Natural killer cell treated with Interleukin-12 subunit alpha and Interleukin-12 subunit beta and Interleukin-15 and Interleukin-18, amount 100 ng/mL, for 72 hours (primary cell): ENCODE data around the gene POU3F3. TPM values are rescaled to one million over a fixed set of nuclear protein-coding genes. Genes with fewer than 3 reads are reported as not detected.

Experiments
- ATAC-seq, 2 donors: fragments of 150-1000 bp; cut with Tn5 transposase in 1 of 2; sonication (Bioruptor Pico), chemical (Tn5 transposase) in 1 of 2; 2 replicates each; pipeline ENCODE4 v1.10.0; 2021
- DNase-seq: peaks from one replicate; pipeline ENCODE4 v3.0.0; 2022; ENCODE audit warnings: low spot score
- H3K27ac Mint-ChIP-seq, 2 donors: 1 replicate in 1 of 2; 2 replicates in 1 of 2; pipeline ENCODE4 v1.8.0; 2022; ENCODE audit warnings: mixed read lengths in 2 of 2, mild to moderate bottlenecking in 1 of 2, moderate library complexity in 1 of 2
- H3K27me3 Mint-ChIP-seq, 2 donors: 1 replicate in 1 of 2; 2 replicates in 1 of 2; pipeline ENCODE4 v1.8.0; 2022; ENCODE audit warnings: mixed read lengths in 2 of 2
- H3K36me3 Mint-ChIP-seq: one replicate; pipeline ENCODE4 v1.8.0; 2022; ENCODE audit warnings: mixed read lengths
- H3K4me1 Mint-ChIP-seq, 2 donors: 1 replicate in 1 of 2; 2 replicates in 1 of 2; pipeline ENCODE4 v1.8.0; 2022; ENCODE audit warnings: low read depth in 2 of 2, mixed read lengths in 2 of 2, mild to moderate bottlenecking in 1 of 2
- H3K4me3 Mint-ChIP-seq: one replicate; pipeline ENCODE4 v1.8.0; 2022; ENCODE audit warnings: mixed read lengths
- H3K9me3 Mint-ChIP-seq: 2 replicates; pipeline ENCODE4 v1.8.0; 2022; ENCODE audit warnings: mixed read lengths
- total RNA-seq, 2 donors: library from RNA; stranded (reverse); gene quantifications; one replicate each; pipeline ENCODE4 v1.2.3, GENCODE V29; 2022

POU3F3 gene
- total RNA-seq, 2 donors from 2014 or later = not detected

- Mint-ChIP-seq H3K4me1 (peaks cover 0 to 9% of the 10 kb centered on the region in 2 donors), H3K27me3 (peaks cover 38 to 66% of the 10 kb centered on the region in 2 donors), H3K9me3 (no peaks in the 10 kb centered on the region), H3K36me3 (peaks cover 4% of the 10 kb centered on the region), H3K27ac (no peak overlapping the region), H3K4me3 (no peak overlapping the region)
- ATAC-seq = no peak
- DNase-seq = no peak
Measured at GRCh38 chr2:104870100-104870975, 16.4 kb downstream of the POU3F3 start.

GRCh38 chr2:104871649-104871971, 17.7 kb downstream of the POU3F3 start:
- Mint-ChIP-seq H3K27ac (no peak overlapping the region), H3K4me3 (peak overlapping the region; percentile 41), H3K27me3 (peaks cover 28 to 54% of the 10 kb centered on the region in 2 donors), H3K36me3 (no peaks in the 10 kb centered on the region), H3K9me3 (no peaks in the 10 kb centered on the region), H3K4me1 (peaks cover 0 to 9% of the 10 kb centered on the region in 2 donors)
- ATAC-seq (no peak), DNase-seq (no peak)

- Mint-ChIP-seq H3K4me3 (peak overlapping the region; percentile 41), H3K27me3 (peaks cover 25 to 50% of the 10 kb centered on the region in 2 donors), H3K36me3 (no peaks in the 10 kb centered on the region), H3K4me1 (peaks cover 0 to 9% of the 10 kb centered on the region in 2 donors), H3K9me3 (no peaks in the 10 kb centered on the region), H3K27ac (no peak overlapping the region)
- DNase-seq (no peak), ATAC-seq (no peak)
Measured at GRCh38 chr2:104871972-104872865, 18.3 kb downstream of the POU3F3 start.

DNA sequence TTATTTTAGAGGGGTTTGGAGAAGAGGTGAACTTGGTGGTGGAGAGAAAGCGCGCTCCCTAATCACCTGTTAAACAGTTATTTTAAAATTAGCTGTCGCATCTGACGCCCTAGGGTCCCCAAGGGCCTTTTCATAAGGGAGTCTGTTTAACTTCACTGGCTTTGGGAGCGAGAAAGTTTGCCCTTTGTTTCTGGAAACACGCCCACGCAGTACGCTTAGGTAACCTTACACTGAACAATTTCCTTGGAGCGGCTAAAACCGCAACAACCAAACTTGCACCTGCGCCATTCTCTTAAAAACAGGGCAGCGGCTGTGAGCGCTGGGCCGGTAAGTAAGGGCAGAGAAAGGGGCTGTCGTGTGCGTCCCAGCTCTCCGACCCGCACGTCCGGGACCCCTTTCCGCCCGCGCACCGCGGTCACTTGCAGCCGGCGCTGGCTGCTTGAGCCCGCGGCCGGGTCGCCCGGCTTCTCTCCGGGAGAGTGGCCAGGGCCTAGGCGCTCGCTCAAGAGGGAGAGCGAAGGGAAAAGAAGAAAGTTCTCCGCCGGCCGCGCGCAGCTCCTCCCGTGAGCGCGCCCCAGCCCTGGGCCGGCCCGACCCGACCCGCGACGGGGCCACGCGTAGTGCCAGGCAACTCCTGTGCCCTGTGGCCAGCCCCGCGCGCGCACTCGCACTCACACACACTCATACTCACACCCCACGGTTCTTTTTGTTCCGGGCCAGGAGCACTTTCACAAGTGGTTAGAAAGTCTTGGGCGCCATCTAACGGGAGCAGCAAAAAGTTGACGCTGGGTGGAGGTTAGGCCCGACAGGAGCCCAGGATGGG, 19.2 kb downstream of the POU3F3 start:
- no peaks in the 10 kb centered on the region for H3K9me3 Mint-ChIP-seq
- peaks cover 21 to 44% of the 10 kb centered on the region in 2 donors for H3K27me3 Mint-ChIP-seq
- H3K4me1 Mint-ChIP-seq = peaks cover 0 to 9% of the 10 kb centered on the region in 2 donors
- no peaks in the 10 kb centered on the region for H3K36me3 Mint-ChIP-seq
- peak; percentile 69 to 79 for ATAC-seq
- H3K27ac Mint-ChIP-seq = no peak overlapping the region
- peak overlapping the region; percentile 22 for H3K4me3 Mint-ChIP-seq
- no peak for DNase-seq

DNA sequence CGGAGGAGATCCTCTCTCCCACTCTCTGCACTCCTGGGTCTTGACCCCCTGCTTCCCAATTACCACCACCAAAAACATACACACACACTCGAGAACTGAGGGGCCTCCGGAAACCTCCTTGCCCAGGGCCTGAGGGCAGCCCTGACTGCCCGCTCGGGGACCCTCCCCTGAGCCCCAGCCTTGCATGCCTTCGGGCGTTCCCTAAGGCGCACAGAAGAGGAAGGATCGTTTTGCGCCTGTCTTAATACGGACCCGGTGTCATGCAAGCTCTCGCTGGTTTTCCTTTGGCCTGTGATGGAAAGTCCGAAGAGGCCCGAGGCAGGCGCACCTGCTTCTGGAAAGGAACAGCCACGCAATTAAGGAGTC, 19.8 kb downstream of the POU3F3 start:
- Mint-ChIP-seq H3K36me3 (no peaks in the 10 kb centered on the region), H3K9me3 (no peaks in the 10 kb centered on the region), H3K4me3 (no peak overlapping the region), H3K27me3 (peaks cover 19 to 45% of the 10 kb centered on the region in 2 donors), H3K4me1 (peaks cover under 1 to 9% of the 10 kb centered on the region in 2 donors), H3K27ac (no peak overlapping the region)
- ATAC-seq (no peak), DNase-seq (no peak)

DNA sequence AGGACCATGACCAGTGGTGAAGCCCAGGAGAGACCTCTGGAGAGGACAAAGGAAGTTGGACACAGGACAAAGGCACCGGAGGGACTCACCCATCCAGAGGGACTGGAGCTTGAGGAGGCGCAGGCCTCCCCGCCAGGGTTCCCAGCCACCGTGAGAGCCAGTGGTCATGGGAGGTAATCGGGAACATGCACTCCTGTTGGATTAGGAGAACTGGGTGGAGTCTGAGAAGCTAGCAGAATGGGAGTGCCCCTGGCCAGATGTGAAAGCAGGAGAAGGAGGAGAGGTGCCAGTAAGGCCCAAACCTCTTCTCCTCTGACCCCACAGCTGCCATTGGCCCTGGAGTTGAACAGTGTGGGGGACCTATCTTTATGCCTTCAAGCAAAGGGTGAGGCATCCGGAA, 20.3 kb downstream of the POU3F3 start:
- no peak for DNase-seq
- Mint-ChIP-seq H3K27ac (no peak overlapping the region), H3K9me3 (no peaks in the 10 kb centered on the region), H3K4me3 (no peak overlapping the region), H3K27me3 (peaks cover 23 to 51% of the 10 kb centered on the region in 2 donors), H3K4me1 (peaks cover 5 to 9% of the 10 kb centered on the region in 2 donors), H3K36me3 (no peaks in the 10 kb centered on the region)
- ATAC-seq = no peak

DNA sequence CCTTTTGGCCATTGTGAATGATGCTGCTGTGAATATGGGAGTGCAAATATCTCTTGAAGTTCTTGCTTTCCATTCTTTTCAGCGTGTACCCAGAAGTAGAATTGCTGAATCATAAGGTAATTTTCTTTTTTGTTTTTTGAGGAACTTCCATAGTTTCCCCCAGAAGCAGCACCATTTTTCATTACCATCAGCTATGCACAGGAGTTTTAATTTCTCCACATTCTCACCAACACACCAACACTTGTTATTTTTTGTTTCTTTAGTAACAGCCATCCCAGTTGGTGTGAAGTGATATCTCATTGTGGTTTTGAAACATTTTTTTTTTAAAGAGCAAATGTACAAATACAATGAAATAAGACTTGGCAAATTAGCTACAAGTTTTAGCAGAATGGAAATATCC, 21.3 kb downstream of the POU3F3 start:
- H3K4me3 Mint-ChIP-seq = no peak overlapping the region
- ATAC-seq (no peak), DNase-seq (no peak)
- peaks cover 23 to 50% of the 10 kb centered on the region in 2 donors for H3K27me3 Mint-ChIP-seq
- H3K27ac Mint-ChIP-seq = no peak overlapping the region
- no peaks in the 10 kb centered on the region for H3K9me3 Mint-ChIP-seq
- no peaks in the 10 kb centered on the region for H3K36me3 Mint-ChIP-seq
- H3K4me1 Mint-ChIP-seq = peaks cover 5 to 9% of the 10 kb centered on the region in 2 donors

DNA sequence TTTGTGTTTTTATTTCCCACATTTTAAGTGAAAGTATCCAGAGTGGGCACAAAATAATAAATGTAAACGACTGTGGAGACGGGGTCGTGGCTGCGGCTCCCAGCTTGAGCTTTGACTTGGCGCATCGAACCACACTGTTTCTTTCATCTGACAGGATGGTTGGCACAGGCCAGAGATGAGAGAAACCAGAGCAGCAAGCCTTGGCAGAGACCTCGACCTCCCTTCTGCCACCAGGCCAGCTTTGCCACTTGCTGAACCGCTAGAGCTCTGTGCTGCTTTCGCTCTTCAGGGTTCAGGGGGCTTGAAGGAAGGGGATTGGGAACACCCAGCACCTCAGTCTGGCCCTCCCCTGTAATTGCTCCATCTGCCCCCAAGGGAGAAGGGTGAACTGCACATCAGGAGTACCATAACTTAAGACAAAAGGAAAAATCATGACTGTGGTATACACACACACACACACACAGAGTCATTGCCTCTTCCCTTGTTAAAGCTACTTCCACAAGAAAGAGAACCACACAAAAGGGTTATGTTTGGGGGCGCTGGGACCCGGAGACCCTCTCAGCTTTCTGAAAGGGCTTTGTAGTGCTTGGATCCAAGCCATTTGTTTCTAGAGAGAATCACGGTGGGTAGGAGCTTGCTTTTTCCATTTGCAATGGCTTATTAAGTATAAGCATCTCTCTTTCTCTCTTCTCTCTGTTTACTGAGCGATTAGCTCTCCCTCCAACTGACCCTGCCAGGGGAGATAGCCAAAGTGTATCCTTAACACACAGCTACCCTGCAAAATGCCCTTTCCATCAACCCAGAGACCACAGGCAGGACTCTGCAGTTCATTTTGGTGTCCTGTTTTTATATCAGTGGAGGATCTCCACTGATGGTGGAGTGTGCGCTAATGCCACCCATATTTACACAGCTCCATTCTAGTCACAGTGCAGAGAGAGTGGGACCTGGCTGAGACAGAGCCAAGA, 23.0 kb downstream of the POU3F3 start:
- Mint-ChIP-seq H3K4me3 (no peak overlapping the region), H3K27ac (no peak overlapping the region), H3K4me1 (peaks cover 5 to 7% of the 10 kb centered on the region in 2 donors), H3K36me3 (no peaks in the 10 kb centered on the region), H3K9me3 (no peaks in the 10 kb centered on the region), H3K27me3 (peaks cover 18 to 50% of the 10 kb centered on the region in 2 donors)
- ATAC-seq (no peak), DNase-seq (no peak)

DNA sequence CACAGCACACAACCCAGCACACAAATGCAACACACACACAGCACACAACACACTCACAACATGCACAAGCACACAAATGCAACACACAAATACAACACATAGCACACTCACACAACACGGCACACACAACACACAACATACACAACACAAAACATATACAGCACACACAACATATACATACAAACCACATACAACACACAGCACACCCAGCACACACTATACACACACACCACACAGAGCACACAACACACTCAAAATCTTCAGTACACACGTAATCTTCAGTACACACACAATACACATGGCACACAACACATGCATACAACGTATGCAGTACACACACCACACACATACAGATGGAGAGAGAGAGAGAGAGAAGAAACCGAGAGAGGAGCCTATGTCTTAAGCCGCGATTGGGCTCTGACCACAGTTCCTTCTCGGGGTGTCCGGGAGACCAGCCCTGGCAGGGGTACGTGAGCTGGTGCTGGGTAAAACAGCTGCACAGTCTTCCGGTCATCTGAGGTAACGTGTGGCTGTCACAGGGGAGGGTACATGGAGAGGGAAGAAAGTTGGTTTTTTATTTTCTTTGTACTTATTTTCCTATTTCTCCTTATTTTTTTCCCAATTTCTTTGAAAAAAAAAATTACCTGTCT, 25.1 kb downstream of the POU3F3 start:
- H3K4me1 Mint-ChIP-seq = peaks cover 0 to 5% of the 10 kb centered on the region in 2 donors
- H3K27me3 Mint-ChIP-seq = peaks cover 17 to 46% of the 10 kb centered on the region in 2 donors
- no peak overlapping the region for H3K4me3 Mint-ChIP-seq
- no peak for DNase-seq
- H3K9me3 Mint-ChIP-seq = no peaks in the 10 kb centered on the region
- ATAC-seq = peak in 1 of 2 donors; percentile 41
- no peaks in the 10 kb centered on the region for H3K36me3 Mint-ChIP-seq
- no peak overlapping the region for H3K27ac Mint-ChIP-seq

GRCh38 chr2:104880076-104880475, 26.2 kb downstream of the POU3F3 start:
- H3K27me3 Mint-ChIP-seq = peaks cover 22 to 43% of the 10 kb centered on the region in 2 donors
- no peaks in the 10 kb centered on the region for H3K36me3 Mint-ChIP-seq
- no peak overlapping the region for H3K4me3 Mint-ChIP-seq
- no peaks in the 10 kb centered on the region for H3K9me3 Mint-ChIP-seq
- no peak for DNase-seq
- no peak for ATAC-seq
- H3K4me1 Mint-ChIP-seq = peaks cover 0 to 5% of the 10 kb centered on the region in 2 donors
- no peak overlapping the region for H3K27ac Mint-ChIP-seq

DNA sequence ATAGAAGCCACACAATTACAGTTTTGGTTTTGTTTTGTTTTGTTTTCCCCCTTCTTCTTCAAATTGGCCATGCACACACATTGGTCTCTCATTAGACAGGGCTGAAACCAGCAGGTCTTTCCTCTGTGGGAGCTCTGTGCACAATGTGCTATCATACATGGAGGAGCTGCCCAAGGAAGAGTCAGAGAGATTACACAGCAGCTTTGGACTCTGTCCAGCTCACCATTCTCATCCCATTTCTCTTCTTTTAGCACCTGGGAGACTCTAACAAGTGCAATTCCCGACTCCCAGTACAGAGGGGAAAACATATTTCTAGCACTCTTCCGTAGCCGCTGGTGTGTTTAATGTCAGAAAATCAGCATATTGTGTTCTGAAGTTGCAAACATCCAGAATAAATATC, 29.4 kb downstream of the POU3F3 start:
- no peak overlapping the region for H3K4me3 Mint-ChIP-seq
- no peak for DNase-seq
- no peaks in the 10 kb centered on the region for H3K9me3 Mint-ChIP-seq
- H3K36me3 Mint-ChIP-seq = no peaks in the 10 kb centered on the region
- no peak for ATAC-seq
- no peak overlapping the region for H3K27ac Mint-ChIP-seq
- peaks cover 7 to 10% of the 10 kb centered on the region in 2 donors for H3K4me1 Mint-ChIP-seq
- peaks cover 22 to 44% of the 10 kb centered on the region in 2 donors for H3K27me3 Mint-ChIP-seq

DNA sequence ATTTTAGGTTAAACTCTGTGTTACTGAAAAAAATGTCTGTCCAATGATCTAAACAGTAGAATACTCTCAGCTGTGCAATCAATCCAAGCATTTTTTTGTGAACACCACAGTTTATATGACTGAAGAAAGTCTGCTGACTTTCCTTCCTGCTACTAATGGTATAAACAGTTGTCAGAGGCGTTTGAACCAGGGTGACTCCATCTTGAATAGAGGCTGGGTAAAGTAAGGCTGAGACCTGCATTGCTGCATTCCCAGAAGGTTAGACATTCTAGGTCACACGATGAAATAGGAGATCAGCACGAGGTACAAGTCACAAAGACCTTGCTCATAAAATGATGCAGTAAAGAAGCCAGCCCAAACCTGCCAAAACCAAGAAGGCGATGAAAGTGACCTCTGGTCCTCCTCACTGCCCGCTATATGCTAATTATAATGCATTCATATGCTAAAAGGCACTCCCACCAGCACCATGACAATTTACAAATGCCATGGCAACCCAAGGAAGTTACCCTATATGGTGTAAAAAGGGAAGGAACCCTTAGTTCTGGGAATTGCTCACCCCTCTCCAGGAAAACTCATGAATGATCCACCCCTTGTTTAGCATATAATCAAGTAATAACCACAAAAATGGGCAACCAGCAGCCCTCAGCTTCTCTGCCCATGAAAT, 31.3 kb downstream of the POU3F3 start:
- no peaks in the 10 kb centered on the region for H3K9me3 Mint-ChIP-seq
- peaks cover 12 to 16% of the 10 kb centered on the region in 2 donors for H3K4me1 Mint-ChIP-seq
- H3K36me3 Mint-ChIP-seq = no peaks in the 10 kb centered on the region
- H3K27ac Mint-ChIP-seq = no peak overlapping the region
- H3K27me3 Mint-ChIP-seq = peaks cover 17 to 35% of the 10 kb centered on the region in 2 donors
- no peak for DNase-seq
- ATAC-seq = no peak
- no peak overlapping the region for H3K4me3 Mint-ChIP-seq
